ENCODE measurements around the gene DOCK9.

GRCh38 chr13:98846986-98847385 lies 130.9 kb downstream of the DOCK9 start:
- TF ChIP-seq CTCF (IDR thresholded peaks at IDR 0.05; ENCODE audit: low read length) (no peak), EZH2 (IDR thresholded peaks at IDR 0.05; ENCODE audit: borderline replicate concordance, low read length) (no peak)
